ENCODE measurements around the gene RPGRIP1L.
"Not testable (repeated sequence)": the region's sequence is repeated elsewhere in the genome, so short reads cannot be mapped to it uniquely, and the experiment has no call there.

The RPGRIP1L gene

GRCh38 chr16:53711390-53711789 is 7.7 kb upstream of the RPGRIP1L start:
- no peak for DNase-seq

GRCh38 chr16:53708490-53708889 is 4.8 kb upstream of the RPGRIP1L start:
- no peak for DNase-seq

DNA sequence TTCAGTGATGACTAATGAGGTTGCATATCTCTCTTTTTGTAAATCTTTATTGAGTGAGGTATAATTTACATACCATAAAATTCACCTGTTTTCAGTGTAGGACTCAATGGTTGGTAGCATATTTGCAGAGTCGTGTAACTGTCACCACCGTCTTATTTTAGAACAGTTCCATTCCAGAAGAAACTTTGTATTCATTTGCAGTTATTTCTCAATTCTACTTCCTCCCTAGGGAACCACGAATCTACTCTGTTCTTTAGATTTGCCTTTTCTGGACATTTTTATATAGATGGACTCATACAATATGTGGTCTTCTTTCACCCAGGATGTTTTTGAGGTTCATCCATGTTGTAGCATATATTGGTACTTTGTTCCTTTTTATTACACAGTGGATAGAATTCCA is 4.0 kb upstream of the RPGRIP1L start:
- DNase-seq: no peak

DNA sequence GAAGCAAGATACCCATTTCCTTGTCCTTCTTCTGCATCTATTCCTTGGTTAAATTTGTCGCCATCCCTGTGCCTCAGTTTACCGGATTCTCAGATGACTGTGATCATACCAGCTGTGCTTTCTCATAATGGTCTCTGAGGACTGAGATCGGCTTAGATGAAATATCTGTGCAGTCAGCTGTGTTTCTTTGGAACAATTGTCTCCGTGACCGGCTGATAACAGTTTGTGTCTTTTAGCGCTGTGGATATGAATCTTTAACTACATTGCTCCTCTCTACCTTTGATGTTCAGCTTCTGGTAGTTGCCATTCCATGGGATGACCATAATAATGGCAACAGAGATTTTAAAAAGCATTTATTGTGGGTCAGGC is 770 bp upstream of the RPGRIP1L start:
- DNase-seq: no peak

- DNase-seq: not testable (repeated sequence)
Observed at GRCh38 chr16:53698271-53698670, 5.4 kb downstream of the RPGRIP1L start.

DNA sequence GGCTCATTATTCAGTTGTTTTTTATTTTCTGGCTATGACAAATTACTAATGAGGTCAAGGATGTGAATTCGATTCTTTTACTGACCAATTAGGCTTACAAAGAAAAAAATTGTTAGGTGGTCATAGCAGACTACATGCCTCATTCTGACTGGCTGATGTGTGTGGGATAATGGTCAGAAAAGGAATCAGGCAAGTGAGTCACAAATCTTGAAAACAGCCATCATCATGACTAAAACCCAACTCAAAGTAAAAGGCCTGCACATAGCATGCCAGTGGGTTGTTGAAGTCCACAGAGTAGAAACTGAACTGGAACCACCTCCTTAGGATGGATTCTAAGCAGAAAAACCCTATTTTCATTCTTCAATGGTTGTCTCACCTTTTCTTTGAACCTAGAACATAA is 8.6 kb downstream of the RPGRIP1L start:
- no peak for DNase-seq

DNA sequence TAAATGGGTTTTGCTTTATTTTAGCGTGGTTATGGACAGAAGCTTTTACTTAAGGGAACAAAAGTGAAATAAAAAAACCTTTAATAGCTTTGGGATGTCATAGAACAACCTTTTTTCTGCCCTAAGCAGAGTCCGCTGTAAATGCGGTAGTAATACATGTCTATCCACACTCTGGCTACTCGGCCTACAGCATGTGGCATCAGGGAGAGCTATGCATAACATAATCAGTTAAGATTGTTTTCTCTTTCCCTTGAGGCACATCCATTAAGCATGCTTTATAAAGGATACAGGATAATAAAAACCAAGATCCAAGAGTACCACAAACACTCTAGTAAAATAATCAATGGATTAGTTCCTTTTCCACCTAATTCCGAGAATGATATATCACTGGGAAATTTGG is 10.3 kb downstream of the RPGRIP1L start:
- DNase-seq: no peak

GRCh38 chr16:53692146-53692545 is 11.5 kb downstream of the RPGRIP1L start:
- no peak for DNase-seq

DNA sequence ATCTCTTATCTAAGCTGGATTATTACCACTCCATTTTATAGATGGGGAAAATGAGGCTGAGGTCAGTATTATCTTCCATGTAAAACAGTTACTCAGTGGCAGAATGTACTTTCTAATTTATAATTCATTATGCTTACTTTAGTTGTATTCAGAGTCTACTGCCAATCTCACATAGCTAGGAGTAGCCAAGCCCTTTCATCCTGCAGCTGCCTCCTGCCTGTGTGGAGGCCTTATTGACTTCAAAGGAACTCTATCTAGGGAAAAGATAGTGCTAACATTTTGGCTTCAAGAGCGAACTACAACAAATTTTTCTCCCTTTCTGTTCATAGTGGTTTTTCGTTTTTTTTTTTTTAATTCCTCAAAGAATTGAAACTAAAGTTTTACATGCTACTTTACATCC is 12.9 kb downstream of the RPGRIP1L start:
- DNase-seq: no peak

DNA sequence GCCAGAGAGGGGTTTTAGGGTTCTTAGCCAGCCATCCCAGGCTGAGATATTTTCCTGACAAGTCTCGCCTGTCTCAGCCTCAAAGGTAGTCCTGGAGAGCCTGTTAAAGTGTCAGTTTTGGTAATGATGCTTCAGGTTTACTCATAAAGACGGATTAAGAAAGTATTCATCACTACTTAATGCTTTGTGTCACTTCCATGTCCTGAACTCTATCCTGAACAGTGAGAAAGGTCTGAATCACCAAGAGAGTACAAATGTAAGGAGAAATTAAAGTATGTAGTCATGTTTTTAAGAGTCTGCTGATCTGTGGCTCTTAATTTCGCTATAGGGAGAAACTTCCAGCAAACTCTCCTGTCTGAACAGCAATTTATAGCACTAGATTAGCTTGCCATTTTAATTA is 14.0 kb downstream of the RPGRIP1L start:
- no peak for DNase-seq

GRCh38 chr16:53686710-53687109 is 16.9 kb downstream of the RPGRIP1L start:
- no peak for DNase-seq

DNA sequence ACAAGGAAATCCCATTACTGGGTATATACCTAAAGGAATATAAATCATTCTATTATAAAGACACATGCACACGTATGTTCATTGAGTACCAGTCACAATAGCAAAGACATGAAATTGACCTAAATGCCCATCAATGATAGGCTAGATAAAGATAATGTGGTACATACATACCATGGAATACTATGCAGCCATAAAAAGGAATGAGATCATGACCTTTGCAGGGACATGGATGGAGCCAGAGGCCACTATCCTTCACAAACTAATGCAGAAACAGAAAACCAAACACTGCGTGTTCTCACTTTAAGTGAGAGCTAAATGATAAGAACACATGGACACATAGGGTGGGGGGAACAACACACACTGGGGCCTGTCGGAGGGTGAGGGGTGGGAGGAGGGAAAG is 18.3 kb downstream of the RPGRIP1L start:
- DNase-seq: not testable (repeated sequence)

DNA sequence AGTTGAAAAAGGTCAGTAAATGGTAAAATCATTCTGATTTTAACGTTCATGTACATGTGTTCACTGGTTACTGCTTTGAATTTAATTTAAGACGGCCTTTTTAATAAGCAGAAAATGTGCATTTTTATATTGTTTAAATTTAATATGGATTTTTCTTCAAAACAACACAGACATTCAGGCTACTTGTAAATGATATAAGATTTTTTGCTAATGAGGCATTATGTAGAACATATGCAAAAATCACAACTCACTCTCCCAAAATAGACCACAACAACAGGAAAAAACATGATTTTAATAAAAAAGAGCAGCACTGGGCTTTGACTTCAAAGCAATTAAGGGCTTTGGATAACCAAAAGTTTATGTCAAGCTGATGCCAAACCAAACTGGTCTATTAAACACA is 22.3 kb downstream of the RPGRIP1L start:
- DNase-seq: no peak

DNA sequence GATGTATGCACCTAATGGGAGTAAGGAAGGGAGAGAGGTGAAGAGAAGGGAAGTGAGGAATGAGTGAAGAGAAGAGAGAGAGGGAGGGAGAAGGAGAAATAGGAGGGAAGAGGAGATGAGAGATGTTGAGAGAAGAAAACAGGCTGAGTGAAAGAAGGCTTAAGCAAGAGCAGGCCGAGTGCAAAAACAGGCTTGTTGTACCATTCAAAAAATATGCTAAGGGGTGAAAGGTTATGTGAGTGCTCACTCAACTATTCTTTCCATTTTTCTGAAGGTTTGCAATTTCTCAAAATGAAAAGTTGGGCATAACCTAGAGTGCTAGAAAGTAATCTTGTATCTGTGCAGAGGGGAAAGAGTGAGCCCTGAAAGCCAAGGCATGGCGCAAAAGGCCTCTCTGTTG is 22.9 kb downstream of the RPGRIP1L start:
- no peak for DNase-seq

DNA sequence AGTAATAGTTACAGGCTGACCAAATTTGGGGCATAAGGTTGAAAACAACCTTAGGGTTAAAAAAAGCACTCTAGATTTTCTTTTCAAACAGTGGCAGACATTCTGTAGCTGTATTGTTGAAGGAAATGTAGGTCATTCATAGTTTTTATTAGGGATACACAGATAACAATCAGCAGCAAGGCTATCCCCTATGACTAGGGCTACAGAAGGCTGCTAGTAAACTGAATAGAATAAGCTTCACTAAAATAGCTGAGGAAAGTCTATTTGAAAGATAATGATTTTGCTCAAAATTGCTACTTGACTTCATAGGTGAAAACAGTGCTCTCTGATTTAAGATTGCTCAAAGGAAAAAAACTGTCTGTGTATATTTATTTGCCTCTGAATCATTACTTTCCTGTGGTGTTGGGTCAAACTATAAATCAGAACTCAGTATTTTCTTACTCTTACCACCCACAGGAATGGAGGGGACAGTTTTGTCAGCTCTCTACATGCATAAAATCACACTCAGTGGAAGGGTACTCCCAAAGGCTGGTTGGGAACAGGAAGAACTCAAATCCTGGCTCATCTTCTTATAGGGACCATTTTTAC is 24.8 kb downstream of the RPGRIP1L start:
- DNase-seq: no peak

DNA sequence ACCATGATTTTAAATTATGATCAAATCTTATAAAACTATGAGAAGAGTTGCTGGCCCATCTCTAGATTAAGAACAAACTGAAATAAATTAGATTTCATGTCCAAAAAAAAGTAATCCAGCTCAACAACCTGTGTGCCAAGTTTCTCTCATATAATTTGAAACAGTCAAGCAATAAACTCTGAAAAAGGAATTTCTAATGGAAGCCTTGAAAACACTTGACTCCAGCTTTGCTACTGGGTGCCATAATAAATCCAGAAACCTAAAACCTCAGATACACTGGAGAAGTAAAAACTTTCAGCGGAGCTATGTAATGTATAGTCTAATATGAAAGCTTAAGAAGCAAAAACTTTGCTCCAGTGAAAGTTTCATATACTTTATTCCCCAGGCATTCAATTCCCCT is 25.5 kb downstream of the RPGRIP1L start:
- DNase-seq: no peak

DNA sequence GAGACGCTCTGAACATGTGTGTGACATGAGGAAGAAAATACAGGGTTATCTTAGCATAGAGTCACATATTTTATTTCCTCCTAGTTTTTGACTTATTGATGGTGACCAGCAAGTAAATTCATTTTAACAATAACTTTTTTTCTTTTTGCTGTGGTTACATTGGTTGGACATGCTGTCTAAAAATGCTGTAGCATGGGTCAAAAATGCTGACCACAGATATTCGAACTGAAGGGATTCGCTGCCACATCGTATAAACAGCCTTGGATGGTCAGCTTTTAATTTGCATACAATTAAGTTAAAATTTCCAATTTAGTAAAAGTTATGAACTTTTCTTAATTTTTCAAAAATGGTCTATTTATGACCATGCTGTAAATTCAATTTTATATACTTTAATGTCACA is 30.5 kb downstream of the RPGRIP1L start:
- DNase-seq: no peak

GRCh38 chr16:53672461-53672860 is 31.2 kb downstream of the RPGRIP1L start:
- DNase-seq: no peak

DNA sequence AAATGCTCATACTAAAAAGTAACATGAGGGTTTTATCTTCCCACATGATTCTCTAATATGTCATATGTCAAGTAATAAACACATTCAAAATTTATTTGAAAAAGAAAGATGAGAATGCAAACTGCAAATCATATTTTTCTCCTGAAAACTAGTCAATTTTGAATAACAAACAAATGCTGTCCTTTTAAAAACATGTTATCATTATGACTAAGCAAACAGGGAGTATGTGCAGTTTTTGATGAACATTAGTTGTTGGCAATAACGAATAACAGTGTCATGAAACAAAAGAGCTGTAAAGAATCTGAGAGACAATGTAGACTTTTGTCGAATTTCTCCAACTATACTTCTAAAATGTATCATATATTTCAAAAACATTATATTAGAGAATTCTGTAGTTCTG is 34.8 kb downstream of the RPGRIP1L start:
- DNase-seq: no peak

DNA sequence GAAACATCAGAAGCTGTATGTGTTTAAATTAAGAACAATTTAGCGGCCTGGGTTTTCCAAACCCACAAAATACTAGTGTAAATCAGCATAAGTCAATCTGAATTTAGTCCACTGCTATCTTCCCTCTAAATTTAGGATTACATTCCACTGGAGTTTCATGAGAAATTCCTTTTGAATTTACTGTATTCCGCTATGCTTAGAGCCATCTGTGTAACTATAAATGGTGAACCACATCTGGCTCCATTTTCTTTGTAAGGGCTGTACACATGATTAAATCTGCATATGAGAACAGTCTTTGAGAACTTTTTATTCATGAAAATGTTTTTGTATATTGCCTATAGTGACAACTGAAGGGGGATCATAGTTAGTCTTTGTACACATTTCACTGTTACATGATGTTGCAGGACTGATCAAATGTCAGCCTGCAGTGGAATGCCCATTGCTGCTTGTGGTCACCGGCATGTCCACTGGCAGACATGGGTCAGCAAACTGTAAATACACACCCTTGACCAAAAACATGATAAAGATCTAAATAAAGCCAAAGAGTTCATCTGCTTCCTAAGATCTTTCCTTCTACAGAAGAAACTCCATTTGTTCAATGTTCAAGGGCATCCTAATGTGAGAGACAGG is 36.8 kb downstream of the RPGRIP1L start:
- no peak for DNase-seq

DNA sequence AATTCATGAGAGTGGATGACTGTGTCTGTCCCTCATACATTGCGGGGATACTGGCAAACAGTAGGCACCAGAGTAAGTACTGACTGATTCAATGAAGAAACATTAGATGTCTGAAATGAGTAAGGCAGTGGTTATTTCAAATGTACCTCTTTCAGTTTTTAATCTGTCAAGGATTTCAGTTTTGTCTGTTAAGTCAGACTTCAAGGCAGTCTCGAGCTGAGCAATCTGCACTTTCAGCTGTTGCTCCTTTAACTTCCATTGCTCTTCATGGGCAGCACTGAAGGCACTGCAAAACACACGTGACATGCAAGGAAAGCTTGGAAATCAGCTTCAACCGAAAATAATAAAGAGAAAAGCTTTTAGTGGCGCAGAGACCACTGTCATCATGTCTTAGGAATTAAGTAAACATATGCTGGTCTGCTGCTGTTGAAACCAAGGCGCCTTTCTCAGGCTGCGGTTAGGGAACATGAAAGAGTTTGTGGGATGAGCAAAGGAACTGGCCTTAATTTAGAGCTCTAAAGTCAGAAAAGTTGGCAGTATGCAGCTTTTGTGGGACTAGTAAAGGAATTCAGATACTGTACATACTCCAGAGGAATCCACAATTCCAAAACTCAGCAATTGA is 38.8 kb downstream of the RPGRIP1L start:
- DNase-seq: peak in 1 of 5 donors; percentile 70

- DNase-seq: no peak
Observed at GRCh38 chr16:53662072-53662471, 41.6 kb downstream of the RPGRIP1L start.

- no peak for DNase-seq
Observed at GRCh38 chr16:53654946-53655345, 48.7 kb downstream of the RPGRIP1L start.

DNA sequence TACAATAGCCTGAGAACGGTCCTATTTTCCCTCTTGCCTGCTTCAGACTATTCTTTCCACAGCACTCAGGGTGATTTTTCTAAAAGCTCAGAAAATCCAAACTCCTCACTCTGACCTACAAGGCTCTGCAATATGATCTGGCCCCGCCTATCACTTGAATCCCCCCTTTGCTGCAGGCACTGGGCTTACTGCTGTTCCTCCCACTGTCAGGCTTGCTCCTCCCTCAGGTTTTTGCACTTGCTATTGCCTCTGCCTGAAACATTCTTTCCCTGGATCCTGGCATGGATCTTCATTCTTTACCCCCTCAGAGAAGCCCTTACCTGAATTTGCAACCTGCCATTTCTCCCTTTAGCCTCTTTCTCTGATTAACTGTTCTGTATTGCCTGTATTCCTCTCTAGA is 52.3 kb downstream of the RPGRIP1L start:
- DNase-seq: no peak

- no peak for DNase-seq
Observed at GRCh38 chr16:53646506-53646905, 57.2 kb downstream of the RPGRIP1L start.
